Measurements from ENCODE around the gene TRIM26. TPM values are rescaled to one million over a fixed set of nuclear protein-coding genes. Genes with fewer than 3 reads are reported as not detected.

The TRIM26 gene
- total RNA-seq, 1 experiment from 2014 or later, result 44.8 TPM

DNA sequence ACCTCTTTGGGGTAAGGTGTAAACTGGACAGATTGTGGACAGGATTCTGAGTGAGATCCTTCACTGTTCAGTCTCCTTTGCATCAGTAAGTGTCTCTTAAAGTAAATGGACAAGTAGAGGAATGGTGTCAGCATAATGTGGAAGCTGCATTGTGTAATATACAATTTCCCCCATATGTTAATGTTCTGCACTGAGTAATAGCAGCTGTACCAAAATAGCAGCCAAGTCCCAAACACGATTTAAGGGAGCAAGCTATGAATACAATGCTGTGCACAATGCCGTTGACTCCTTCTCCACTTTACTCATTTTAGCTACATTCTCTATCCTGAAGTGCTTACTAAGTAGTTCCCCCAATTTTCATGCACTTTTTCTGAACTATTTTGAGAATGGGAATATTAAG, 21.1 kb upstream of the TRIM26 start:
- Histone ChIP-seq H3K9me3 (ENCODE audit: control insufficient read depth, insufficient read depth, low read depth, low read length) (no peaks in the 10 kb centered on the region), H3K4me1 (ENCODE audit: control insufficient read depth, insufficient read depth, low read length) (no peaks in the 10 kb centered on the region), H3K36me3 (ENCODE audit: control insufficient read depth, insufficient read depth, low read length) (no peaks in the 10 kb centered on the region), H3K4me3 (ENCODE audit: low read depth in 2 of 2, low read length in 2 of 2) (no peak overlapping the region), H3K27ac (ENCODE audit: low read length) (no peak overlapping the region), H3K27me3 (ENCODE audit: control insufficient read depth, insufficient read depth, low read length) (peaks cover 31% of the 10 kb centered on the region)
- DNase-seq (ENCODE audit: low read depth, low spot score), result no peak
- CTCF ChIA-PET, result interaction anchor here (0.6 kb wide), 1 partner anchor 309 kb away, joined by 6 read pairs; no protein-coding TSS in a partner anchor
- no peak for ATAC-seq
- no peak for TF ChIP-seq POLR2AphosphoS5 (IDR thresholded peaks at IDR 0.05; ENCODE audit: low read depth, low read length)
- TF ChIP-seq, protein P1, sequence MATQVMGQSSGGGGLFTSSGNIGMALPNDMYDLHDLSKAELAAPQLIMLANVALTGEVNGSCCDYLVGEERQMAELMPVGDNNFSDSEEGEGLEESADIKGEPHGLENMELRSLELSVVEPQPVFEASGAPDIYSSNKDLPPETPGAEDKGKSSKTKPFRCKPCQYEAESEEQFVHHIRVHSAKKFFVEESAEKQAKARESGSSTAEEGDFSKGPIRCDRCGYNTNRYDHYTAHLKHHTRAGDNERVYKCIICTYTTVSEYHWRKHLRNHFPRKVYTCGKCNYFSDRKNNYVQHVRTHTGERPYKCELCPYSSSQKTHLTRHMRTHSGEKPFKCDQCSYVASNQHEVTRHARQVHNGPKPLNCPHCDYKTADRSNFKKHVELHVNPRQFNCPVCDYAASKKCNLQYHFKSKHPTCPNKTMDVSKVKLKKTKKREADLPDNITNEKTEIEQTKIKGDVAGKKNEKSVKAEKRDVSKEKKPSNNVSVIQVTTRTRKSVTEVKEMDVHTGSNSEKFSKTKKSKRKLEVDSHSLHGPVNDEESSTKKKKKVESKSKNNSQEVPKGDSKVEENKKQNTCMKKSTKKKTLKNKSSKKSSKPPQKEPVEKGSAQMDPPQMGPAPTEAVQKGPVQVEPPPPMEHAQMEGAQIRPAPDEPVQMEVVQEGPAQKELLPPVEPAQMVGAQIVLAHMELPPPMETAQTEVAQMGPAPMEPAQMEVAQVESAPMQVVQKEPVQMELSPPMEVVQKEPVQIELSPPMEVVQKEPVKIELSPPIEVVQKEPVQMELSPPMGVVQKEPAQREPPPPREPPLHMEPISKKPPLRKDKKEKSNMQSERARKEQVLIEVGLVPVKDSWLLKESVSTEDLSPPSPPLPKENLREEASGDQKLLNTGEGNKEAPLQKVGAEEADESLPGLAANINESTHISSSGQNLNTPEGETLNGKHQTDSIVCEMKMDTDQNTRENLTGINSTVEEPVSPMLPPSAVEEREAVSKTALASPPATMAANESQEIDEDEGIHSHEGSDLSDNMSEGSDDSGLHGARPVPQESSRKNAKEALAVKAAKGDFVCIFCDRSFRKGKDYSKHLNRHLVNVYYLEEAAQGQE (IDR thresholded peaks at IDR 0.05; ENCODE audit: insufficient read depth in 1 of 2, low read depth in 2 of 2, low read length in 1 of 2), result no peak
- no peak for TF ChIP-seq TCF7L2 (IDR thresholded peaks at IDR 0.05; ENCODE audit: low read depth, low read length)
- TF ChIP-seq SIN3A (IDR thresholded peaks at IDR 0.05; ENCODE audit: borderline replicate concordance, insufficient read depth, low read depth, low read length), result no peak
- TF ChIP-seq, protein P2, sequence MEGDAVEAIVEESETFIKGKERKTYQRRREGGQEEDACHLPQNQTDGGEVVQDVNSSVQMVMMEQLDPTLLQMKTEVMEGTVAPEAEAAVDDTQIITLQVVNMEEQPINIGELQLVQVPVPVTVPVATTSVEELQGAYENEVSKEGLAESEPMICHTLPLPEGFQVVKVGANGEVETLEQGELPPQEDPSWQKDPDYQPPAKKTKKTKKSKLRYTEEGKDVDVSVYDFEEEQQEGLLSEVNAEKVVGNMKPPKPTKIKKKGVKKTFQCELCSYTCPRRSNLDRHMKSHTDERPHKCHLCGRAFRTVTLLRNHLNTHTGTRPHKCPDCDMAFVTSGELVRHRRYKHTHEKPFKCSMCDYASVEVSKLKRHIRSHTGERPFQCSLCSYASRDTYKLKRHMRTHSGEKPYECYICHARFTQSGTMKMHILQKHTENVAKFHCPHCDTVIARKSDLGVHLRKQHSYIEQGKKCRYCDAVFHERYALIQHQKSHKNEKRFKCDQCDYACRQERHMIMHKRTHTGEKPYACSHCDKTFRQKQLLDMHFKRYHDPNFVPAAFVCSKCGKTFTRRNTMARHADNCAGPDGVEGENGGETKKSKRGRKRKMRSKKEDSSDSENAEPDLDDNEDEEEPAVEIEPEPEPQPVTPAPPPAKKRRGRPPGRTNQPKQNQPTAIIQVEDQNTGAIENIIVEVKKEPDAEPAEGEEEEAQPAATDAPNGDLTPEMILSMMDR (IDR thresholded peaks at IDR 0.05), result no peak
- BruUV-seq (replicated peaks), result no TSS peak
- POLR2A ChIA-PET, result no interaction called here
- in situ Hi-C loops (cut with HindIII; ENCODE audit: low pct_unique_long_range_greater_than_20kb, low sequenced_read_pairs) (loop anchor here (25.0 kb wide), 1 partner anchor 128 kb away; no protein-coding TSS in a partner anchor), intact Hi-C loops (cut with micrococcal nuclease; ENCODE audit: unreplicated experiment) (no loop called here)

DNA sequence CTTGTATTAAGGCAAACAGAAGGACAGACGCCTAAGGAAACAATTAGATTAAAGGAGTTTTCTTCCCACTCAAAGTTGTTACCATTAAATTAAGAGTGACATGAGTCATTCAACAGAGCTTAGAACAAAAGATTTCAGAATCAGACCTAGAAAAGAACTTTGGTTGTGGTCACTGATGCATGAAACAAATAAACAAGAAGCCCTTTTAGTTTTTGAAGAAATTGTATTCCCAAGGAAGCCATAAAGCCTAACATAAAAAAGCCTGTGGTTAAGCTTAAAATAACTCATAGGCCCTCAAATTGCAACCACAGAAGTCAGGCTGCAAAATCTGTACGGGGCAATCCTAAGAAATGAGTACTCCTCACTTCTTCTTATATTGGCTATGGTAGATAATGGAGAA, 17.9 kb upstream of the TRIM26 start:
- DNase-seq (ENCODE audit: low read depth, low spot score) (no peak), ATAC-seq (no peak)
- Histone ChIP-seq H3K27ac (ENCODE audit: low read length) (no peak overlapping the region), H3K4me1 (ENCODE audit: control insufficient read depth, insufficient read depth, low read length) (no peaks in the 10 kb centered on the region), H3K4me3 (ENCODE audit: low read depth in 2 of 2, low read length in 2 of 2) (no peak overlapping the region), H3K36me3 (ENCODE audit: control insufficient read depth, insufficient read depth, low read length) (no peaks in the 10 kb centered on the region), H3K9me3 (ENCODE audit: control insufficient read depth, insufficient read depth, low read depth, low read length) (no peaks in the 10 kb centered on the region), H3K27me3 (ENCODE audit: control insufficient read depth, insufficient read depth, low read length) (peaks cover 22% of the 10 kb centered on the region)
- CTCF ChIA-PET, result no interaction called here
- no peak for TF ChIP-seq TCF7L2 (IDR thresholded peaks at IDR 0.05; ENCODE audit: low read depth, low read length)
- TF ChIP-seq, protein P2 (IDR thresholded peaks at IDR 0.05), result no peak
- no peak for TF ChIP-seq SIN3A (IDR thresholded peaks at IDR 0.05; ENCODE audit: borderline replicate concordance, insufficient read depth, low read depth, low read length)
- TF ChIP-seq, protein P1 (IDR thresholded peaks at IDR 0.05; ENCODE audit: insufficient read depth in 1 of 2, low read depth in 2 of 2, low read length in 1 of 2), result no peak
- no peak for TF ChIP-seq POLR2AphosphoS5 (IDR thresholded peaks at IDR 0.05; ENCODE audit: low read depth, low read length)
- intact Hi-C loops (cut with micrococcal nuclease; ENCODE audit: unreplicated experiment), result no loop called here
- in situ Hi-C loops (cut with HindIII; ENCODE audit: low pct_unique_long_range_greater_than_20kb, low sequenced_read_pairs), result loop anchor here (25.0 kb wide), 1 partner anchor 131 kb away; no protein-coding TSS in a partner anchor
- BruUV-seq (replicated peaks), result no TSS peak
- POLR2A ChIA-PET, result no interaction called here

Data from Panc1 (cell line).